Upper lobe of right lung (tissue), 1 donor: ENCODE measurements around the gene NTM. TPM values are rescaled to one million over a fixed set of nuclear protein-coding genes. Genes with fewer than 3 reads are reported as not detected.

ENCODE experiments used
- ATAC-seq: fragments of 200-7000 bp; cut with Tn5 transposase; one replicate; pipeline ENCODE4 v1.9.1; 2020; ENCODE audit warnings: mild to moderate bottlenecking, moderate library complexity
- DNase-seq: peaks from one replicate; pipeline ENCODE4 v3.0.0-alpha.2; 2020
- H3K27ac ChIP-seq: fragments of 200-600 bp; one replicate; pipeline ENCODE4 v1.8.0; 2022
- H3K27me3 ChIP-seq: fragments of 200-600 bp; one replicate; pipeline ENCODE4 v1.8.0; 2022; ENCODE audit warnings: mild to moderate bottlenecking
- H3K36me3 ChIP-seq: fragments of 200-600 bp; one replicate; pipeline ENCODE4 v1.8.0; 2022
- H3K4me1 ChIP-seq: fragments of 200-600 bp; one replicate; pipeline ENCODE4 v1.8.0; 2022
- H3K4me3 ChIP-seq: fragments of 200-600 bp; one replicate; pipeline ENCODE4 v1.8.0; 2022; ENCODE audit warnings: mild to moderate bottlenecking
- H3K9me3 ChIP-seq: fragments of 200-600 bp; one replicate; pipeline ENCODE4 v1.8.0; 2022
- intact Hi-C: fragments of 100-400 bp; cut with DNase I; formaldehyde crosslinking; loops from one replicate; pipeline ENCODE4 v1.11.0; 2022
- total RNA-seq: library from RNA; stranded (reverse); fragmentation: NEBNext Ultra II Directional; extraction: Animal tissue kit (Norgen Biotek cat#: 25700); gene quantifications from one replicate; pipeline ENCODE4 v1.2.1, GENCODE V29; 2021
- TF ChIP-seq, protein P1 (sequence below): fragments of 200-600 bp; IDR thresholded peaks from one replicate; pipeline ENCODE4 v1.8.0; 2022; ENCODE audit warnings: antibody characterized with exemption
- donor health status: DM: no; HTN: yes; CAD: no; lungs with severe emphysema.

The NTM gene
- total RNA-seq, 1 donor from 2014 or later: 3.7 TPM

- Histone ChIP-seq H3K27me3 (no peaks in the 10 kb centered on the region), H3K4me3 (no peak overlapping the region), H3K27ac (no peak overlapping the region), H3K4me1 (no peaks in the 10 kb centered on the region), H3K36me3 (no peaks in the 10 kb centered on the region), H3K9me3 (no peaks in the 10 kb centered on the region)
- intact Hi-C loops: no loop called here
- TF ChIP-seq, protein P1, sequence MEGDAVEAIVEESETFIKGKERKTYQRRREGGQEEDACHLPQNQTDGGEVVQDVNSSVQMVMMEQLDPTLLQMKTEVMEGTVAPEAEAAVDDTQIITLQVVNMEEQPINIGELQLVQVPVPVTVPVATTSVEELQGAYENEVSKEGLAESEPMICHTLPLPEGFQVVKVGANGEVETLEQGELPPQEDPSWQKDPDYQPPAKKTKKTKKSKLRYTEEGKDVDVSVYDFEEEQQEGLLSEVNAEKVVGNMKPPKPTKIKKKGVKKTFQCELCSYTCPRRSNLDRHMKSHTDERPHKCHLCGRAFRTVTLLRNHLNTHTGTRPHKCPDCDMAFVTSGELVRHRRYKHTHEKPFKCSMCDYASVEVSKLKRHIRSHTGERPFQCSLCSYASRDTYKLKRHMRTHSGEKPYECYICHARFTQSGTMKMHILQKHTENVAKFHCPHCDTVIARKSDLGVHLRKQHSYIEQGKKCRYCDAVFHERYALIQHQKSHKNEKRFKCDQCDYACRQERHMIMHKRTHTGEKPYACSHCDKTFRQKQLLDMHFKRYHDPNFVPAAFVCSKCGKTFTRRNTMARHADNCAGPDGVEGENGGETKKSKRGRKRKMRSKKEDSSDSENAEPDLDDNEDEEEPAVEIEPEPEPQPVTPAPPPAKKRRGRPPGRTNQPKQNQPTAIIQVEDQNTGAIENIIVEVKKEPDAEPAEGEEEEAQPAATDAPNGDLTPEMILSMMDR: no peak
- ATAC-seq (no peak), DNase-seq (no peak)
Measured at GRCh38 chr11:131945706-131946105, 575.3 kb downstream of the NTM start.

GRCh38 chr11:131947511-131947910 is 577.1 kb downstream of the NTM start:
- H3K27ac ChIP-seq: no peak overlapping the region
- intact Hi-C loops: no loop called here
- H3K9me3 ChIP-seq: no peaks in the 10 kb centered on the region
- H3K27me3 ChIP-seq: no peaks in the 10 kb centered on the region
- ATAC-seq (no peak), DNase-seq (no peak)
- H3K4me1 ChIP-seq: no peaks in the 10 kb centered on the region
- TF ChIP-seq, protein P1: no peak
- H3K36me3 ChIP-seq: no peaks in the 10 kb centered on the region
- H3K4me3 ChIP-seq: no peak overlapping the region

GRCh38 chr11:131951121-131951520 is 580.7 kb downstream of the NTM start:
- ATAC-seq (no peak), DNase-seq (no peak)
- H3K27ac ChIP-seq: no peak overlapping the region

GRCh38 chr11:131954146-131954545 is 583.7 kb downstream of the NTM start:
- TF ChIP-seq, protein P1: no peak
- Histone ChIP-seq H3K9me3 (no peaks in the 10 kb centered on the region), H3K27ac (no peak overlapping the region), H3K27me3 (no peaks in the 10 kb centered on the region), H3K36me3 (no peaks in the 10 kb centered on the region), H3K4me3 (no peak overlapping the region), H3K4me1 (no peaks in the 10 kb centered on the region)
- ATAC-seq (no peak), DNase-seq (no peak)
- intact Hi-C loops: no loop called here

More at GRCh38 chr11:131951121-131951520, 580.7 kb downstream of the NTM start:
- intact Hi-C loops: no loop called here
- TF ChIP-seq, protein P1: no peak
- Histone ChIP-seq H3K27me3 (no peaks in the 10 kb centered on the region), H3K36me3 (no peaks in the 10 kb centered on the region), H3K4me1 (no peaks in the 10 kb centered on the region), H3K4me3 (no peak overlapping the region), H3K9me3 (no peaks in the 10 kb centered on the region)

DNA sequence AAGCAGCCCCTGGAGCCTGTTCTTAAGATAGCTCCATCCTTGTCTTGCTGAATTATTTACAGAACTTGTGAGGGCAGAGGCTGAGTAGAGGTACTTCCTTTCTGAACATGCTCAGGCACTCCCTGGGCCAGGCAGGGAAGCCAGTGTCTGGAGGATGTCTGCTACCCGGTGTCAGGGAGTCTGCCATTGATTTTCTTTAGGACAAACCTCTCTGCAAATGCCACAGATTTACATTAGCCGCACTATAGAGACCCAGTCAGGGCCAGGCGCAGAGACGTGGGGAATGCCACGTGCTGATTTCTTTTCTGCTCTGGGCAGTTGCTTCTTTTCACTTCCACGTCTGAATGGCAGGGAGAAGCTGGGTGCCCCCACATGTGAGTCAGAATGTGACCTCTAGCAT is 585.5 kb downstream of the NTM start:
- Histone ChIP-seq H3K27me3 (no peaks in the 10 kb centered on the region), H3K9me3 (no peaks in the 10 kb centered on the region), H3K4me1 (no peaks in the 10 kb centered on the region), H3K27ac (no peak overlapping the region), H3K4me3 (no peak overlapping the region), H3K36me3 (no peaks in the 10 kb centered on the region)
- TF ChIP-seq, protein P1: no peak
- intact Hi-C loops: no loop called here
- ATAC-seq (no peak), DNase-seq (no peak)

- Histone ChIP-seq H3K4me1 (no peaks in the 10 kb centered on the region), H3K4me3 (no peak overlapping the region), H3K27me3 (no peaks in the 10 kb centered on the region), H3K9me3 (no peaks in the 10 kb centered on the region), H3K27ac (no peak overlapping the region), H3K36me3 (no peaks in the 10 kb centered on the region)
- ATAC-seq (no peak), DNase-seq (no peak)
- intact Hi-C loops: no loop called here
- TF ChIP-seq, protein P1: no peak
Measured at GRCh38 chr11:131957201-131957600, 586.8 kb downstream of the NTM start.
